Common myeloid progenitor, CD34-positive (primary cell): ENCODE data around the gene FPR2.

ENCODE experiments used
- CTCF ChIA-PET: fragments of 350-600 bp; sonication (Branson Sonifier 250); formaldehyde crosslinking; loops from one replicate; lab custom pipeline; 2021; ENCODE audit warnings: antibody characterized with exemption; lab: Charles Lee
- POLR2A ChIA-PET: fragments of 350-600 bp; sonication (Branson Sonifier 250); formaldehyde crosslinking; loops from one replicate; lab custom pipeline; 2021; ENCODE audit warnings: antibody characterized with exemption; lab: Charles Lee
- DNase-seq, 3 donors: peaks; one replicate each; pipeline versions ENCODE4 v3.0.0 to v3.0.0-alpha.2; 2013
- H3K27ac ChIP-seq, 2 experiments: 1 replicate in 1 of 2; 2 replicates in 1 of 2; pipeline ENCODE4 v1.7.0; 2013; ENCODE audit warnings: inconsistent platforms in 2 of 2, low read length in 2 of 2, mild to moderate bottlenecking in 2 of 2, low read depth in 1 of 2, moderate library complexity in 1 of 2; ENCODE audit not compliant: severe bottlenecking in 2 of 2, insufficient read depth in 1 of 2, poor library complexity in 1 of 2
- H3K27me3 ChIP-seq, 5 experiments: replicated peaks in 2 of 5; 1 replicate in 3 of 5; 2 replicates in 2 of 5; pipeline versions ENCODE4 v1.6.1 to v1.7.0; 2013; ENCODE audit warnings: low read length in 4 of 5, mild to moderate bottlenecking in 2 of 5, moderate library complexity in 2 of 5, inconsistent platforms in 1 of 5; ENCODE audit not compliant: insufficient read depth in 5 of 5, control insufficient read depth in 4 of 5
- H3K36me3 ChIP-seq, 4 experiments: 1 replicate in 2 of 4; 2 replicates in 2 of 4; pipeline versions ENCODE4 v1.6.1 to v1.7.0; 2013; ENCODE audit warnings: low read length in 3 of 4, control low read depth in 1 of 4, mild to moderate bottlenecking in 1 of 4; ENCODE audit not compliant: control insufficient read depth in 4 of 4, insufficient read depth in 4 of 4
- H3K4me1 ChIP-seq, 4 experiments: 1 replicate in 3 of 4; 2 replicates in 1 of 4; pipeline versions ENCODE4 v1.6.1 to v1.7.1; 2013; ENCODE audit warnings: low read length in 3 of 4, mild to moderate bottlenecking in 3 of 4, control low read depth in 1 of 4, inconsistent platforms in 1 of 4, moderate library complexity in 1 of 4; ENCODE audit not compliant: control insufficient read depth in 4 of 4, insufficient read depth in 4 of 4; ENCODE audit errors: control extremely low read depth in 1 of 4
- H3K4me3 ChIP-seq, 7 experiments: 1 replicate in 4 of 7; 2 replicates in 3 of 7; pipeline versions ENCODE4 v1.5.1 to v1.7.0; 2013; ENCODE audit warnings: mild to moderate bottlenecking in 7 of 7, low read length in 6 of 7, moderate library complexity in 6 of 7, inconsistent platforms in 2 of 7, low read depth in 2 of 7, control low read depth in 1 of 7; ENCODE audit not compliant: insufficient read depth in 4 of 7, control insufficient read depth in 1 of 7; ENCODE audit errors: extremely low read depth in 1 of 7
- H3K9me3 ChIP-seq, 5 experiments: 1 replicate in 4 of 5; 2 replicates in 1 of 5; pipeline versions ENCODE4 v1.6.1 to v1.7.1; 2013; ENCODE audit warnings: low read length in 4 of 5, mild to moderate bottlenecking in 2 of 5, inconsistent platforms in 1 of 5, low read depth in 1 of 5, moderate library complexity in 1 of 5; ENCODE audit not compliant: control insufficient read depth in 4 of 5, insufficient read depth in 2 of 5; ENCODE audit errors: control extremely low read depth in 1 of 5
- WGBS: methylation state at CpG from one replicate; pipeline ENCODE4 v1.1.5; 2013; ENCODE audit not compliant: insufficient coverage; 5-methylcytosine and 5-hydroxymethylcytosine counted together

Gene FPR2

DNA sequence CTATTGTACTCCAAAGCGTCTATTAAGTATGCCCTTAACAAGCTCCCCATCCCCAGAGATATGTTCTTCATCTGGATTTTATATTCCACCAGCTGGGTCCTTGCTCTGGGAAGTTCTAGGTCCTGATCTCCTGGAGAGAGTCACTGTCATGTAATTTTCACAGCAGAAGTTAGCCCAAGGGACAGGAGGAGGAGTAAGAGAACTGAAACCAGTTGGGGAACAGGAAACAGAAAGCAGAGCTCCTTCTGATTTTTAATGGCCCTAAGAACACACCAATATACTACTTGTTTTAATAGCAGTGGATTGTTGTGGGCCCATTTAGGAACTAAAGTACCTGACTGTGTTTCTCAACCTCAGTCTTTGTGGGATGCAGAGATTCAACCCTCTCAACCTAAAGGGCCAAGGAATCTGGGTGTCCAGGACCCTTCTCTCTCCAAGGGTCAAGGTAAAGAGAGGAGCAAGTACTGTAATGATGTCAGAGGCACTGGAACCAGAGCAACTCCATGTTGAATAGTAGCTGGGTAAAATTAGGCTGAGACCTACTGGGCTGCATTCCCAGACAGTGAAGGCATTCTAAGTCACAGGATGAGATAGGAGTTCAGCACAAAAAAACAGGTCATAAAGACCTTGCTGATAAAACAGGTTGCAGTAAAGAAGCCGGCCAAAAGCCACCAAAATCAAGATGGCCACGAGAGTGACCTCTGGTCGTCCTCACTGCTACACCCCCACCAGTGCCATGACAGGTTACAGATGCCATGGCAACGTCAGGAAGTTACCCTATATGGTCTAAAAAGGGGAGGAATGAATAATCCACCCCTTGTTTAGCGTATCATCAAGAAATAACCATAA lies 25.9 kb downstream of the FPR2 start:
- Histone ChIP-seq H3K4me3 (no peak overlapping the region), H3K4me1 (peaks cover 0 to 1% (median 0%) of the 10 kb centered on the region in 4 experiments), H3K27me3 (peaks cover 0 to 3% (median 0%) of the 10 kb centered on the region in 5 experiments), H3K27ac (no peak overlapping the region), H3K9me3 (no peaks in the 10 kb centered on the region), H3K36me3 (no peaks in the 10 kb centered on the region)
- no peak for DNase-seq
- ChIA-PET CTCF (no interaction called here), POLR2A (no interaction called here)
- 92% methylated on average over 4 of the region's 6 CpGs for WGBS

DNA sequence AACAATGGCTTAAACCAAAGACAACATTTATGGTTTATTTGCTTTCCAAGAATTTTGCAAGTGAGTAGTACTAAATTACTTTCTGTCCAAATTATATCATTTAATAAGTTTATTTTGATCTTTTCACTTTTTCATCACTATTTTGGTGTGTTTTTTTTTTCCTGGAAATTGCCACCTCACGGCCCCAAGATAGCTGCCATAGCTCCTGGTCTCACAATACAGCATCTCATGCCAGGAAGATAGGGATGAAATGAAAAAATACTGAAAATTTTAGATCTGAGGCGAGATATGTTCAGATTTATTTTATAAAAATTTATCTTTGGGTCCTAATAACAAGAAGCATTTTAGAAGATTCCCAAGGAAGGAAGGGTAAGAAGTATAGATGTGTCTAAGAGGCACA lies 27.0 kb downstream of the FPR2 start:
- ChIA-PET POLR2A (no interaction called here), CTCF (no interaction called here)
- Histone ChIP-seq H3K9me3 (peaks cover 0 to 2% (median 0%) of the 10 kb centered on the region in 5 experiments), H3K4me3 (no peak overlapping the region), H3K4me1 (peaks cover 0 to 1% (median 0%) of the 10 kb centered on the region in 4 experiments), H3K36me3 (no peaks in the 10 kb centered on the region), H3K27ac (no peak overlapping the region), H3K27me3 (peaks cover 0 to 1% (median 0%) of the 10 kb centered on the region in 5 experiments)
- DNase-seq, result no peak
- no CpG with 5 or more reads among the region's 2 CpGs for WGBS

DNA sequence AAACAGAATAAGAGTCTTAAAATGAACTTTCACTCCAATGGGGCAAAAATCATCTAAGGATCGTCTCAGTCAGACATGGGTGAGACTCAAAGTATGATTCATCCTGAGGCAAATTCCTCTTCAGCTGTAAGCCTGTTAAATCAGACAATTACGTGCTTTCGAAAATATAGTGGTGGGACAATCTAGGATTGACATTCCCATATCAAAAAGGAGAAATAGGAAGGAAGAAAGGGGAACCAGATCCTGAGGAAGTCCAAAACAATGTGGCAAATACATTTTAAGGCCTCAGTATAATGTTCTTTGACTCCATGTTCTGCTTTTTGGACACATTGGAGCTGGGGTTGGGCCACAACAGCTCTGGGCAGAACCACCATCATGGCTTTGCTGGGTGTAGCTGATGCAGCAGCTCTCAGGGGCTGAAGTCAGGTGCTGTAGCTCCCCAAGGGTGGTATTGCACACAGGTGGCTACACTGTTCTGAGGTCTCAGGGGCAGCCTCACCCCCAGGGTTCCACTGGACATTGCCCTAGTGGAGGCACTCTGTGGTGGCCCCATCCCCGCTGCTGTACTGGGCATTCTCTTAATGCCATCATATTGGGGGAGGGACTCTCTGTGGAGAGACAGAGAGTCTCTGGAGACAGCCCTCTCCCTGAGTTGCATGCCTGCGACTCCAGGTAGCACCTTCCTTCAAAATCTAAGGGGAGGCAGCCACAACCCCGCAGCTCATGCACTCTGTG lies 28.2 kb downstream of the FPR2 start:
- H3K4me1 ChIP-seq, result no peaks in the 10 kb centered on the region
- ChIA-PET CTCF (interaction anchor here (0.6 kb wide), 1 partner anchor 36 kb away, joined by 3 read pairs; no protein-coding TSS in a partner anchor), POLR2A (no interaction called here)
- H3K27ac ChIP-seq, result no peak overlapping the region
- 93% methylated on average over 6 of the region's 6 CpGs for WGBS
- H3K27me3 ChIP-seq, result no peaks in the 10 kb centered on the region
- no peak overlapping the region for H3K4me3 ChIP-seq
- no peak for DNase-seq
- H3K36me3 ChIP-seq, result no peaks in the 10 kb centered on the region
- H3K9me3 ChIP-seq, result peaks cover 0 to 2% (median 0%) of the 10 kb centered on the region in 5 experiments

DNA sequence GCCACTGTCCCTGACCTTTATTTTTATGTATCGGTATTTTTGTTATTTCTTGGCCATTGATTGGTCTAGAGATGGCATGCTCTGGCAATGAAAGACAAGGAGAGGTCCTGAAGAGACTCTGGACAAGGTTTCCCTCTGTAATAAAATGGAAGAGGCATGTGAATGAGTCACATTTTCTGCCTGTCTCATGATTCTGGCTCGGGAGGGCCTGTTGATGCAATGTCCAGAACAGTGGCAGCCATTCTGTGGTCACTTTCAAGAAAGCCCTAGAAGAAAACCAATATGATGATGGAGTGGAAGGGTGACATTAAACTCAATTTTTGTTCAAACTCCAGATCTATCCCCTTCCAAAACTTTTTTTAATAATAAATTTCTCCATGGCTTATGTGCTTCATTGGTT lies 32.0 kb downstream of the FPR2 start:
- ChIA-PET POLR2A (no interaction called here), CTCF (no interaction called here)
- DNase-seq, result no peak
- H3K27ac ChIP-seq, result no peak overlapping the region
- H3K9me3 ChIP-seq, result peaks cover 0 to 2% (median 0%) of the 10 kb centered on the region in 5 experiments
- peaks cover 0 to 5% (median 0%) of the 10 kb centered on the region in 5 experiments for H3K27me3 ChIP-seq
- no peaks in the 10 kb centered on the region for H3K4me1 ChIP-seq
- WGBS, result 88% methylated on average over 2 of the region's 2 CpGs
- no peak overlapping the region for H3K4me3 ChIP-seq
- H3K36me3 ChIP-seq, result no peaks in the 10 kb centered on the region

DNA sequence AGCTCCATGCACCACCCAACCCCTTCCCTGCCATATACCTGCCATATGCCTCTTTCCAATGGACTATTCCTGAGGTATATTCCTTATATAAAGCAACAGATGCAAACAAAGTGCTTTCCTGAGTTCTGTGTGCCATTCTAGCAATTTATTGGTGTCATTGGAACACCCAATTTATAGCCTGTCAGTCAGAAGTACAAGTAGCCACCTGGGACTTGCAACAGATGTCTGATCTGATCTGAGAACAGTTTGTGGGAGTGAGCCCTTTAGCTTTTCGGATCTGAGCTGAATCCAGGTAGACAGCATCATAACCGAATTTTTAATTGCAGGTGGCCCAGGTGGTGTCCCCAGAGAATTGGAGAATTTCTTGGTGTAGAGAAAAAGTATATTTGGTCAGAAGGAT lies 33.0 kb downstream of the FPR2 start:
- Histone ChIP-seq H3K27me3 (peaks cover 0 to 5% (median 0%) of the 10 kb centered on the region in 5 experiments), H3K36me3 (no peaks in the 10 kb centered on the region), H3K27ac (no peak overlapping the region), H3K4me3 (no peak overlapping the region), H3K4me1 (peaks cover 0 to 1% (median 0%) of the 10 kb centered on the region in 4 experiments), H3K9me3 (peaks cover 0 to 5% (median 0%) of the 10 kb centered on the region in 5 experiments)
- 100% methylated on average over 2 of the region's 2 CpGs for WGBS
- ChIA-PET CTCF (no interaction called here), POLR2A (no interaction called here)
- no peak for DNase-seq

DNA sequence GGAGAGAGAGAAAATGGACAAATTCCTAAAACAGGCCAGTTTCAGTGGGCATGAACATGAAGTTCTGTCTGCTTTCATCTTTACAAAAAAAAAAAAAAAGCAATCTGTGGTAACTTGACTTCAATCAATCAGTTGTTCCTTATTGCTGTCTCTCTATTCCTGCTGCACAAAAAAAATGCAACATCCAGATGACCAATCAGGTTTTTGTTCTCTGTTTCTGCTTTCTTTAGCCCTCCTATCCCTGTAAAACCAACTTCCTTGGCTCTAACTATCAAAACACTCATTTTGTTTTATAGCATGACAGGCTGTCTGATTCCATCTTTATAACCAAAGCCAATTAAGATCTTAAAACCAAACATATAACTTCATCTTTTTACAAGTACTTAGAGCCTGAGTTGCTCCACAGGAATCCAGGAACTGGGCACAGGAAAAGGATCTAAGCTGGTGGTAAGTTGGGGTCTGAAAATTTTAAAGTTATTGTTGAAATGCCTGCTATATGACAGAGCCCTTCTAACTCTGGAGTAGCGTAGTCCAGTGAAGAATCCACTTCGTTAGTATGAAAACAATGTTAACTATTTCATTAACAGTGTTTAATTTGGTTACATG lies 34.0 kb downstream of the FPR2 start, which contains the start of gene FPR3:
TSS of gene FPR3 (plus strand) at position 273 of the 606 bp plus-strand sequence. CDS start 28,592 bp downstream, outside the sequence.
- ChIA-PET CTCF (no interaction called here), POLR2A (no interaction called here)
- no CpG with 5 or more reads among the region's 2 CpGs for WGBS
- Histone ChIP-seq H3K27ac (no peak within 1 kb of the TSS), H3K4me3 (no peak within 1 kb of the TSS), H3K36me3 (no peaks in the 10 kb centered on the region), H3K9me3 (peaks cover 0 to 6% (median 0%) of the 10 kb centered on the region in 5 experiments), H3K4me1 (peaks cover 0 to 9% (median under 1%) of the 10 kb centered on the region in 4 experiments), H3K27me3 (peaks cover 0 to 5% (median 0%) of the 10 kb centered on the region in 5 experiments)
- no peak for DNase-seq
